SK-N-SH treated with all-trans-retinoic acid at 6 μM for 48 hours (cell line): Measurements from ENCODE around the gene GJB4.

ENCODE experiments used
- ATAC-seq: fragments of 200-7000 bp; cut with Tn5 transposase; 3 replicates; pipeline ENCODE4 v1.9.1; 2020; ENCODE audit warnings: mild to moderate bottlenecking, moderate library complexity
- ARNTL ChIP-seq: fragments of 450-650 bp; formaldehyde crosslinking; IDR thresholded peaks from 2 replicates; pipeline ENCODE4 v1.5.0; 2020; ENCODE audit warnings: low read depth, mild to moderate bottlenecking, moderate library complexity, borderline replicate concordance
- BACH2 ChIP-seq: fragments of 250-450 bp; sonication (Bioruptor Pico); IDR thresholded peaks from 2 replicates; pipeline ENCODE4 v1.9.0; 2021; ENCODE audit warnings: mild to moderate bottlenecking, borderline replicate concordance
- CSDC2 ChIP-seq: fragments of 250-450 bp; sonication (Bioruptor Pico); IDR thresholded peaks from 2 replicates; pipeline ENCODE4 v1.5.0; 2020; ENCODE audit warnings: mild to moderate bottlenecking, moderate library complexity
- CSRNP3 ChIP-seq: fragments of 250-450 bp; sonication (Bioruptor Pico); IDR thresholded peaks from 2 replicates; pipeline ENCODE4 v1.5.1; 2021; ENCODE audit warnings: mild to moderate bottlenecking, moderate library complexity
- ESRRG ChIP-seq: fragments of 250-450 bp; sonication (Bioruptor Pico); IDR thresholded peaks from 2 replicates; pipeline ENCODE4 v1.6.1; 2021; ENCODE audit warnings: mild to moderate bottlenecking
- GLIS3 ChIP-seq: fragments of 250-450 bp; sonication (Bioruptor Pico); IDR thresholded peaks from 2 replicates; pipeline ENCODE4 v1.5.0; 2020; ENCODE audit warnings: mild to moderate bottlenecking, moderate library complexity
- OSR1 ChIP-seq: fragments of 250-450 bp; sonication (Bioruptor Pico); IDR thresholded peaks from 2 replicates; pipeline ENCODE4 v1.8.0; 2022; ENCODE audit warnings: moderate library complexity, mild to moderate bottlenecking, inconsistent platforms
- PPARA ChIP-seq: fragments of 250-450 bp; sonication (Bioruptor Pico); IDR thresholded peaks from 2 replicates; pipeline ENCODE4 v1.5.0; 2020; ENCODE audit warnings: mild to moderate bottlenecking, borderline replicate concordance
- RARB ChIP-seq: fragments of 250-450 bp; sonication (Bioruptor Pico); IDR thresholded peaks from 2 replicates; pipeline ENCODE4 v1.8.0; 2021; ENCODE audit warnings: mild to moderate bottlenecking, moderate library complexity
- TCF4 ChIP-seq: fragments of 250-450 bp; sonication (Bioruptor Pico); IDR thresholded peaks from 2 replicates; pipeline ENCODE4 v1.8.0; 2021; ENCODE audit warnings: mild to moderate bottlenecking, moderate library complexity, borderline replicate concordance
- ZC3H10 ChIP-seq: fragments of 250-450 bp; sonication (Bioruptor Pico); IDR thresholded peaks from 2 replicates; pipeline ENCODE4 v1.5.1; 2021; ENCODE audit warnings: mild to moderate bottlenecking, moderate library complexity
- ZFP3 ChIP-seq: fragments of 250-450 bp; sonication (Bioruptor Pico); IDR thresholded peaks from 2 replicates; pipeline ENCODE4 v1.5.0; 2020; ENCODE audit warnings: mild to moderate bottlenecking, moderate library complexity
- ZFP30 ChIP-seq: fragments of 450-650 bp; formaldehyde crosslinking; IDR thresholded peaks from 2 replicates; pipeline ENCODE4 v1.5.0; 2022; ENCODE audit warnings: mild to moderate bottlenecking, moderate library complexity
- ZNF565 ChIP-seq: fragments of 450-650 bp; formaldehyde crosslinking; conservative IDR thresholded peaks from 2 replicates; pipeline ENCODE4 v1.5.0; 2020; ENCODE audit warnings: low read depth, mild to moderate bottlenecking, moderate library complexity
- ZNF70 ChIP-seq: fragments of 450-650 bp; formaldehyde crosslinking; IDR thresholded peaks from 2 replicates; pipeline ENCODE4 v1.5.0; 2020; ENCODE audit warnings: mild to moderate bottlenecking, moderate library complexity
- ZNF8 ChIP-seq: fragments of 450-650 bp; formaldehyde crosslinking; IDR thresholded peaks from 2 replicates; pipeline ENCODE4 v1.5.0; 2020; ENCODE audit warnings: mild to moderate bottlenecking, moderate library complexity
- TF ChIP-seq, protein P1 (sequence below): fragments of 250-450 bp; sonication (Bioruptor Pico); IDR thresholded peaks from 2 replicates; pipeline ENCODE4 v1.5.0; 2020; ENCODE audit warnings: mild to moderate bottlenecking, moderate library complexity
- TF ChIP-seq, protein P2 (sequence below): fragments of 250-450 bp; sonication (Bioruptor Pico); IDR thresholded peaks from 2 replicates; pipeline ENCODE4 v1.8.0; 2021; ENCODE audit warnings: low read depth, mild to moderate bottlenecking, moderate library complexity, borderline replicate concordance
- TF ChIP-seq, protein P3 (sequence below): fragments of 250-450 bp; sonication (Bioruptor Pico); IDR thresholded peaks from 2 replicates; pipeline ENCODE4 v1.8.0; 2020; ENCODE audit warnings: mild to moderate bottlenecking, moderate library complexity, borderline replicate concordance

The GJB4 gene

DNA sequence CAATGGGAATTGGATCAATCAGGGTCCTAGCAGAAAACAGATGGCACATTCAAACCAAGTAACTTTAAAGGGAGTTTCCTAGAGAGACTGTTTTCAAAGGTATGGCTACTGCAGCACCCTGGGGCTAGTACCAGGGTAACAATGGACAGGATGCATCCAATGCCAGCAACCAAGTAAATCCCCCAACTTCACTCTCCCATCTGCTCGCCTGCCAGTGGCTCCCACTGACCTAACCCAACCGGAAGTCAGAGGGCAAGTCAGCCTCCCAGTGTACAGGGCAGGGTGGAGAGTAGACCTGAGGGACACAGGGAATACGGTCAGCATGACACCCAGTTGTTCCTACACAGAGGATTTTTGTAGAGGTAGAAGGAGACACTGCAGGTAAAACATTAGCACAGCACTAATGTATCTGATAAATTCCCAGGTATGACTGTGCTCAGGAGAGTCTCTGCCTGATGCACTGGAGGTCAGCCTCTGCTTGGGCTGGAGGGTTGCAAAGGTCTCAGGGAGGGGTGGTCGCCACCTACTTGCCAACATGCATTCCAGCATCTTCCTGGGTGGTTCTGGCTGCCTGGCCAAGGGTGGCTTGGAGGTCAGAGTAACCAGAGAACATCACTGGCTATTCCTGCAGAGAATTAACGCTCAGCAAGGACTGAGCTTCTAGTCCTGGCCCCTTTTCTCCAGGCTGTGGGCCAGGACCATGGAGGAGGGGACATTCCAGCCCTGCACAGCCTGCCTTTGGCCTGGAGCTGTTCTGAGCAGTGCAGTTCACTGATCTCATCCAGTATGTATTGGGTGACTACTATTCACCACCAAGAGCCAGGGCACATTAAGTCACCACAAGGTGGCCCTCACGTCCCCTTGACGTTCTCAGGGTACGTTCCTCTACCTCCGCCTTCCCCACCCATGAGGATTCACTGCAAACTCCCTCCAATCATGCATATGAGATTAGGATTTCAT lies 28.2 kb downstream of the GJB4 start (continued):
- TF ChIP-seq PPARA (CRISPR knock-in tag), result no peak
- TF ChIP-seq OSR1, result no peak
- TF ChIP-seq ZC3H10 (CRISPR knock-in tag), result no peak
- TF ChIP-seq TCF4 (CRISPR knock-in tag), result no peak

- TF ChIP-seq CSRNP3 (CRISPR knock-in tag), result no peak
- no peak for ATAC-seq
These were observed 31.4 kb downstream of the GJB4 start for GRCh38 chr1:34790985-34791384.

DNA sequence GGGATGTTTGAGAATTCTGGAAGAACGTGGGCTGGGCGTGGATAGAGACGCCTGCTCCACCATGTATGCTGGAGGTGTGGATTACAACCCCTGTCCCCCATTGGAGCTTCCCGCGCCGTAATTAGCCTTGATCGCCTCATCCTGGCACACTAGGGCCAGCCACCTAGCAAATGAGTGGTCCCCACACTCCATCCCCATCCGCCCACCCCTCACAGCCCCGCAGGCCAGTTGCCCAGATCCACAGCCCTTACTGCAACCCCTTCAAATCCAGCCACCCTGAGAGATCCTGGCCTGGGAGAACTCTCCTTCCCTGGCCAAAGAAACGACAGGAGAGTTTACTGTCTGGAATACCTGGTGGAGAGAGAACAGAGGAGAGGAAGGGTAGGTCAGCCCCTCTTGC lies 32.9 kb downstream of the GJB4 start:
- TF ChIP-seq CSDC2 (CRISPR knock-in tag) (no peak), TCF4 (CRISPR knock-in tag) (no peak), ZFP30 (CRISPR knock-in tag) (no peak), ZNF565 (no peak), CSRNP3 (CRISPR knock-in tag) (no peak), OSR1 (no peak), ESRRG (no peak), RARB (CRISPR knock-in tag) (no peak), GLIS3 (CRISPR knock-in tag) (no peak), ZC3H10 (CRISPR knock-in tag) (no peak), ARNTL (CRISPR knock-in tag) (no peak), ZFP3 (CRISPR knock-in tag) (no peak), ZNF8 (CRISPR knock-in tag) (no peak), ZNF70 (no peak), BACH2 (CRISPR knock-in tag) (no peak)
- TF ChIP-seq, protein P1, sequence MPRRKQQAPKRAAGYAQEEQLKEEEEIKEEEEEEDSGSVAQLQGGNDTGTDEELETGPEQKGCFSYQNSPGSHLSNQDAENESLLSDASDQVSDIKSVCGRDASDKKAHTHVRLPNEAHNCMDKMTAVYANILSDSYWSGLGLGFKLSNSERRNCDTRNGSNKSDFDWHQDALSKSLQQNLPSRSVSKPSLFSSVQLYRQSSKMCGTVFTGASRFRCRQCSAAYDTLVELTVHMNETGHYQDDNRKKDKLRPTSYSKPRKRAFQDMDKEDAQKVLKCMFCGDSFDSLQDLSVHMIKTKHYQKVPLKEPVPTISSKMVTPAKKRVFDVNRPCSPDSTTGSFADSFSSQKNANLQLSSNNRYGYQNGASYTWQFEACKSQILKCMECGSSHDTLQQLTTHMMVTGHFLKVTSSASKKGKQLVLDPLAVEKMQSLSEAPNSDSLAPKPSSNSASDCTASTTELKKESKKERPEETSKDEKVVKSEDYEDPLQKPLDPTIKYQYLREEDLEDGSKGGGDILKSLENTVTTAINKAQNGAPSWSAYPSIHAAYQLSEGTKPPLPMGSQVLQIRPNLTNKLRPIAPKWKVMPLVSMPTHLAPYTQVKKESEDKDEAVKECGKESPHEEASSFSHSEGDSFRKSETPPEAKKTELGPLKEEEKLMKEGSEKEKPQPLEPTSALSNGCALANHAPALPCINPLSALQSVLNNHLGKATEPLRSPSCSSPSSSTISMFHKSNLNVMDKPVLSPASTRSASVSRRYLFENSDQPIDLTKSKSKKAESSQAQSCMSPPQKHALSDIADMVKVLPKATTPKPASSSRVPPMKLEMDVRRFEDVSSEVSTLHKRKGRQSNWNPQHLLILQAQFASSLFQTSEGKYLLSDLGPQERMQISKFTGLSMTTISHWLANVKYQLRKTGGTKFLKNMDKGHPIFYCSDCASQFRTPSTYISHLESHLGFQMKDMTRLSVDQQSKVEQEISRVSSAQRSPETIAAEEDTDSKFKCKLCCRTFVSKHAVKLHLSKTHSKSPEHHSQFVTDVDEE (CRISPR knock-in tag), result no peak
- TF ChIP-seq, protein P2, sequence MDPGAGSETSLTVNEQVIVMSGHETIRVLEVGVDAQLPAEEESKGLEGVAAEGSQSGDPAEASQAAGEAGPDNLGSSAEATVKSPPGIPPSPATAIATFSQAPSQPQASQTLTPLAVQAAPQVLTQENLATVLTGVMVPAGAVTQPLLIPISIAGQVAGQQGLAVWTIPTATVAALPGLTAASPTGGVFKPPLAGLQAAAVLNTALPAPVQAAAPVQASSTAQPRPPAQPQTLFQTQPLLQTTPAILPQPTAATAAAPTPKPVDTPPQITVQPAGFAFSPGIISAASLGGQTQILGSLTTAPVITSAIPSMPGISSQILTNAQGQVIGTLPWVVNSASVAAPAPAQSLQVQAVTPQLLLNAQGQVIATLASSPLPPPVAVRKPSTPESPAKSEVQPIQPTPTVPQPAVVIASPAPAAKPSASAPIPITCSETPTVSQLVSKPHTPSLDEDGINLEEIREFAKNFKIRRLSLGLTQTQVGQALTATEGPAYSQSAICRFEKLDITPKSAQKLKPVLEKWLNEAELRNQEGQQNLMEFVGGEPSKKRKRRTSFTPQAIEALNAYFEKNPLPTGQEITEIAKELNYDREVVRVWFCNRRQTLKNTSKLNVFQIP (CRISPR knock-in tag), result no peak
- TF ChIP-seq, protein P3, sequence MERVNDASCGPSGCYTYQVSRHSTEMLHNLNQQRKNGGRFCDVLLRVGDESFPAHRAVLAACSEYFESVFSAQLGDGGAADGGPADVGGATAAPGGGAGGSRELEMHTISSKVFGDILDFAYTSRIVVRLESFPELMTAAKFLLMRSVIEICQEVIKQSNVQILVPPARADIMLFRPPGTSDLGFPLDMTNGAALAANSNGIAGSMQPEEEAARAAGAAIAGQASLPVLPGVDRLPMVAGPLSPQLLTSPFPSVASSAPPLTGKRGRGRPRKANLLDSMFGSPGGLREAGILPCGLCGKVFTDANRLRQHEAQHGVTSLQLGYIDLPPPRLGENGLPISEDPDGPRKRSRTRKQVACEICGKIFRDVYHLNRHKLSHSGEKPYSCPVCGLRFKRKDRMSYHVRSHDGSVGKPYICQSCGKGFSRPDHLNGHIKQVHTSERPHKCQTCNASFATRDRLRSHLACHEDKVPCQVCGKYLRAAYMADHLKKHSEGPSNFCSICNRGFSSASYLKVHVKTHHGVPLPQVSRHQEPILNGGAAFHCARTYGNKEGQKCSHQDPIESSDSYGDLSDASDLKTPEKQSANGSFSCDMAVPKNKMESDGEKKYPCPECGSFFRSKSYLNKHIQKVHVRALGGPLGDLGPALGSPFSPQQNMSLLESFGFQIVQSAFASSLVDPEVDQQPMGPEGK (CRISPR knock-in tag), result no peak
- TF ChIP-seq, all 23 proteins: peak for 0
- ATAC-seq, result no peak
